Measurements from ENCODE around the gene VRTN. TPM values are rescaled to one million over a fixed set of nuclear protein-coding genes. Genes with fewer than 3 reads are reported as not detected.

Gene VRTN
- polyA plus RNA-seq, 3 donors = not detected

- WGBS, 3 donors = 88 to 94% (median 89%) methylated on average over 3 of the region's 3 CpGs
Observed at GRCh38 chr14:74408870-74409269, 60.6 kb downstream of the VRTN start.

GRCh38 chr14:74409441-74409840, 61.2 kb downstream of the VRTN start:
- WGBS, 3 donors = 76 to 88% (median 87%) methylated on average over 6 of the region's 6 CpGs

More at GRCh38 chr14:74408870-74409269, 60.6 kb downstream of the VRTN start:
- H3K27ac ChIP-seq (ENCODE audit: low read depth, low read length) = no peak overlapping the region

More at GRCh38 chr14:74409441-74409840, 61.2 kb downstream of the VRTN start:
- H3K27ac ChIP-seq (ENCODE audit: low read depth, low read length) = no peak overlapping the region

Other genes with a start within 250 kb of the VRTN start
- not detected for gene VSX2, start 109.0 kb upstream of the VRTN start, polyA plus RNA-seq
- gene ABCD4, start 45.5 kb upstream of the VRTN start, polyA plus RNA-seq = 10 to 100 TPM; 19.4 to 43.6 (median 36.7) TPM
- gene SYNDIG1L, start 77.7 kb downstream of the VRTN start, polyA plus RNA-seq = under 1 TPM in 2 of 3 donors, not detected in 1; 0.10 TPM
- 100 to 1,000 TPM in 2 of 3 donors, 10 to 100 TPM in 1; 73.2 to 238 (median 230) TPM for gene NPC2, start 144.8 kb downstream of the VRTN start, polyA plus RNA-seq
- gene ISCA2, start 145.3 kb downstream of the VRTN start, polyA plus RNA-seq = 10 to 100 TPM; 13.0 to 18.5 (median 13.0) TPM